ENCODE data around the gene TMEM50B. TPM values are rescaled to one million over a fixed set of nuclear protein-coding genes. Genes with fewer than 3 reads are reported as not detected.

Gene TMEM50B
- total and polyA plus RNA-seq, 2 experiments from 2014 or later, result 73.1 to 88.0 TPM

DNA sequence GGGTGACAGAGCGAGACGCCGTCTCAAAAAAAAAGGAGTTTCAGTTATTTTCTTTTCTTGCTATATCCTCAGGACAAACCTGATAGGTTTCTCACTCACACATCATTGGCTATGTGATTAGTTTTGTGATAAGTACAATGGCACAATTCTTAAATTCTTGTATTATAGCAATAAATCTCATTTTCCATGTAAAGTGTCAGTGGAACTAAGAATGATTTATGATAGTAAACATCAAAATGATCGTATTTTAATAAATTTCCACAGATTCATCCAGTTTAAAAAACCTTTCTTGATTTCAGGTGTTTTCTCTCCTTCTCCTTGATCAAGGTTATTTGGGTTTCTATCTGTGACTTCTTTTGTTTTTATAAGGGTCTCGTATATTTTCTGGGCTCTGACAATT, 8.2 kb upstream of the TMEM50B start:
- no peaks in the 10 kb centered on the region for H3K9me3 ChIP-seq (ENCODE audit: low read depth)
- no peak overlapping the region for H2AFZ ChIP-seq
- peaks cover 3% of the 10 kb centered on the region for H3K79me2 ChIP-seq
- peaks cover 4% of the 10 kb centered on the region for H3K4me1 ChIP-seq (ENCODE audit: insufficient read depth)
- no peak for DNase-seq (ENCODE audit: low spot score)
- no peak overlapping the region for H3K27ac ChIP-seq
- TF ChIP-seq, protein P1, sequence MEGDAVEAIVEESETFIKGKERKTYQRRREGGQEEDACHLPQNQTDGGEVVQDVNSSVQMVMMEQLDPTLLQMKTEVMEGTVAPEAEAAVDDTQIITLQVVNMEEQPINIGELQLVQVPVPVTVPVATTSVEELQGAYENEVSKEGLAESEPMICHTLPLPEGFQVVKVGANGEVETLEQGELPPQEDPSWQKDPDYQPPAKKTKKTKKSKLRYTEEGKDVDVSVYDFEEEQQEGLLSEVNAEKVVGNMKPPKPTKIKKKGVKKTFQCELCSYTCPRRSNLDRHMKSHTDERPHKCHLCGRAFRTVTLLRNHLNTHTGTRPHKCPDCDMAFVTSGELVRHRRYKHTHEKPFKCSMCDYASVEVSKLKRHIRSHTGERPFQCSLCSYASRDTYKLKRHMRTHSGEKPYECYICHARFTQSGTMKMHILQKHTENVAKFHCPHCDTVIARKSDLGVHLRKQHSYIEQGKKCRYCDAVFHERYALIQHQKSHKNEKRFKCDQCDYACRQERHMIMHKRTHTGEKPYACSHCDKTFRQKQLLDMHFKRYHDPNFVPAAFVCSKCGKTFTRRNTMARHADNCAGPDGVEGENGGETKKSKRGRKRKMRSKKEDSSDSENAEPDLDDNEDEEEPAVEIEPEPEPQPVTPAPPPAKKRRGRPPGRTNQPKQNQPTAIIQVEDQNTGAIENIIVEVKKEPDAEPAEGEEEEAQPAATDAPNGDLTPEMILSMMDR (IDR thresholded peaks at IDR 0.05; ENCODE audit: poor library complexity), result no peak
- H4K20me1 ChIP-seq (ENCODE audit: insufficient read depth, poor library complexity, severe bottlenecking), result no peaks in the 10 kb centered on the region
- H3K9me2 ChIP-seq (replicated peaks; ENCODE audit: insufficient read depth), result no peaks in the 10 kb centered on the region
- no peak overlapping the region for H3K4me2 ChIP-seq
- H3K27me3 ChIP-seq, result no peaks in the 10 kb centered on the region
- H3K36me3 ChIP-seq (replicated peaks; ENCODE audit: insufficient read depth, low read depth), result no peaks in the 10 kb centered on the region
- WGBS (ENCODE audit: low lambda C conversion rate, missing lambda C conversion rate), result 93% methylated on average over 5 of the region's 5 CpGs
- H3K4me3 ChIP-seq, result no peak overlapping the region

DNA sequence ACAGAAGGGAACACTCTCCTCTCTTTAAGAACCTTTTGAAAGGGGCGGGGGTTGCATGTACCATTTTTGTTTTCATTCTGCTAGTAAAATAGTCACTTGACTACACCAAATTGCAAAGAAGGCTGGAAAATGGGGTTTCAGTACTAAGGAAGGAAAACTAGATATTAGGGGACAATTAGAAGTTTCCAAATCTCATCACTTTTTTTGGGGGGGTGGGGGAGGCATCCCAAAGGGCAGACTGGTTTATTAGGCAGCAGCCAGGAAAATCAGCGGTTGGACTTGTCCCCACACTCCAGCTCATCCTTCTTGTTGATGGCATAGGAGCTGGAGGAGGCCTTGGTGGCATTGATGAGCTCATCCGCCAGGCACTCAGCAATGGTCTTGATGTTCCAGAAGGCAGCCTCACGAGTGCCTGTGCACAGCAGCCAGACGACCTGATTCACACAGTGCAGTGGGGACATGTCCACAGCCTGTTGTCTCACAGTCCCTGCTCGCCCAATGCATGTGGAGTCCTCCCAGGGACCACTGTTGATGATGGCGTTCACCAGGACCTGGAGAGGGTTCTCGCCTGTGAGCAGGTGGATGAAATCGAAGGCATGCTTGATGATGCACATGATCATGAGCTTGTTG, 1.7 kb upstream of the TMEM50B start:
- H3K4me2 ChIP-seq, result no peak overlapping the region
- no peak overlapping the region for H3K4me3 ChIP-seq
- H3K9me2 ChIP-seq (replicated peaks; ENCODE audit: insufficient read depth), result no peaks in the 10 kb centered on the region
- no peaks in the 10 kb centered on the region for H3K9me3 ChIP-seq (ENCODE audit: low read depth)
- peaks cover 6% of the 10 kb centered on the region for H4K20me1 ChIP-seq (ENCODE audit: insufficient read depth, poor library complexity, severe bottlenecking)
- DNase-seq (ENCODE audit: low spot score), result no peak
- no peaks in the 10 kb centered on the region for H3K27me3 ChIP-seq
- no peaks in the 10 kb centered on the region for H3K36me3 ChIP-seq (replicated peaks; ENCODE audit: insufficient read depth, low read depth)
- no peak overlapping the region for H3K27ac ChIP-seq
- TF ChIP-seq EZH2phosphoT487 (IDR thresholded peaks at IDR 0.05; ENCODE audit: low read depth, severe bottlenecking, unreplicated experiment), result no peak
- no peak for TF ChIP-seq EZH2 (IDR thresholded peaks at IDR 0.05; ENCODE audit: borderline replicate concordance)
- TF ChIP-seq, protein P1 (IDR thresholded peaks at IDR 0.05; ENCODE audit: poor library complexity), result no peak
- WGBS (ENCODE audit: low lambda C conversion rate, missing lambda C conversion rate), result 84% methylated on average over 9 of the region's 9 CpGs
- no peak overlapping the region for H2AFZ ChIP-seq
- H3K79me2 ChIP-seq, result peaks cover 22% of the 10 kb centered on the region
- peaks cover 7% of the 10 kb centered on the region for H3K4me1 ChIP-seq (ENCODE audit: insufficient read depth)

DNA sequence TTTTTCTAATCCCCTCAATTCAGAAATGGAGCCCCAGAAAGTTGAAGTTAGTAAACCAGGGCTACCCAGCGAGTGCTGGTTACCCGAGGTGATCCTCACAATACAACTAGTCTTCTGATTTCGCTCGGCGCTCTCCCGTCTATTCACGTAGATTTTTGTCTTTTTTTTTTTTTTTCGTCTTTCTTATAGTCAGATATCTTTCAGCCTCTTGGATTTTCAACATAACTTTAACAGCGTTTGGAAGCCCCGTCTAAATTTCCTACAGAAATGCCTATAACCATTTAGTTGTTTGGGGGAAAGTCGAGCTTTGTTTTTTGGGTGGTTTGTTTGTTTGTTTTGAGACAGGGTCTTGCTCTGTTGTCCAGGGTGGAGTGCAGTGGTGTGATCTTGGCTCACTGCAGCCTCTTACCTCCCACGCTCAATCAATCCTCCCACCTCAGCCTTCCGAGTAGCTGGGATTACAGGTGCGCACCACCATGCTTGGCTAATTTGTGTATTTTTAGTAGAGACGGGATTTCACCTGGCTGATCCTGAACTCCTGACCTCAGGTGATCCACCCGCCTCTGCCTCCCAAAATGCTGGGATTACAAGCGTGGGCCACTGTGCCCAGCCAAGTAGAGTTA, 818 bp upstream of the TMEM50B start:
- WGBS (ENCODE audit: low lambda C conversion rate, missing lambda C conversion rate), result 31% methylated on average over 17 of the region's 17 CpGs
- Histone ChIP-seq H3K36me3 (replicated peaks; ENCODE audit: insufficient read depth, low read depth) (no peaks in the 10 kb centered on the region), H3K79me2 (peaks cover 31% of the 10 kb centered on the region), H3K4me3 (peak overlapping the region; percentile 74), H2AFZ (peak overlapping the region; percentile 79), H3K27ac (peak overlapping the region; percentile 93), H3K27me3 (no peaks in the 10 kb centered on the region), H3K4me2 (peak overlapping the region; percentile 80), H3K4me1 (ENCODE audit: insufficient read depth) (peaks cover 7% of the 10 kb centered on the region), H3K9me3 (ENCODE audit: low read depth) (no peaks in the 10 kb centered on the region), H3K9me2 (replicated peaks; ENCODE audit: insufficient read depth) (no peaks in the 10 kb centered on the region), H4K20me1 (ENCODE audit: insufficient read depth, poor library complexity, severe bottlenecking) (peaks cover 6% of the 10 kb centered on the region)
- no peak for DNase-seq (ENCODE audit: low spot score)
- TF ChIP-seq, protein P1 (IDR thresholded peaks at IDR 0.05; ENCODE audit: poor library complexity), result no peak
- TF ChIP-seq EZH2 (IDR thresholded peaks at IDR 0.05; ENCODE audit: borderline replicate concordance) (no peak), EZH2phosphoT487 (IDR thresholded peaks at IDR 0.05; ENCODE audit: low read depth, severe bottlenecking, unreplicated experiment) (no peak)

Data from hepatocyte (in vitro differentiated cells).